OCI-LY1 (cell line): ENCODE results near the gene ZSWIM5.

Experiments
- H2AFZ ChIP-seq: fragments of 200-600 bp; sonication (generic), shearing (Covaris generic); 2 replicates; pipeline ENCODE4 v1.6.0; 2014; ENCODE audit warnings: antibody characterized with exemption, mild to moderate bottlenecking, low read length
- H3F3A ChIP-seq: fragments of 200-600 bp; sonication (generic), shearing (Covaris generic); 2 replicates; pipeline ENCODE4 v1.6.0; 2014; ENCODE audit warnings: mild to moderate bottlenecking, antibody characterized with exemption, low read length, moderate library complexity; ENCODE audit not compliant: insufficient read depth
- H3K27ac ChIP-seq: fragments of 200-600 bp; sonication (generic); 2 replicates; pipeline ENCODE4 v1.5.1; 2014; ENCODE audit warnings: low read length, mixed run types, mild to moderate bottlenecking, low read depth; ENCODE audit not compliant: poor library complexity, severe bottlenecking
- H3K27me3 ChIP-seq: fragments of 200-600 bp; sonication (generic); 2 replicates; pipeline ENCODE4 v1.6.0; 2014; ENCODE audit warnings: antibody characterized with exemption, mild to moderate bottlenecking, low read length, moderate library complexity; ENCODE audit not compliant: insufficient read depth
- H3K36me3 ChIP-seq: fragments of 200-600 bp; sonication (generic); 2 replicates; pipeline ENCODE4 v1.6.1; 2014; ENCODE audit warnings: mild to moderate bottlenecking, antibody characterized with exemption, low read length, moderate library complexity, mixed read lengths; ENCODE audit not compliant: insufficient read depth
- H3K4me1 ChIP-seq: fragments of 200-600 bp; sonication (generic); 2 replicates; pipeline ENCODE4 v1.5.1; 2014; ENCODE audit warnings: mild to moderate bottlenecking, low read length, moderate library complexity; ENCODE audit not compliant: insufficient read depth, severe bottlenecking
- H3K4me2 ChIP-seq: fragments of 200-600 bp; sonication (generic), shearing (Covaris generic); 2 replicates; pipeline ENCODE4 v1.6.1; 2014; ENCODE audit warnings: low read length
- H3K4me3 ChIP-seq: fragments of 200-600 bp; sonication (generic); 2 replicates; pipeline ENCODE4 v1.5.1; 2014; ENCODE audit warnings: low read length, low read depth, mild to moderate bottlenecking, mixed read lengths; ENCODE audit not compliant: poor library complexity, severe bottlenecking
- H3K79me2 ChIP-seq: fragments of 200-600 bp; shearing (Covaris generic); 2 replicates; pipeline ENCODE4 v1.6.1; 2016; ENCODE audit warnings: mixed run types, low read length, mixed read lengths; ENCODE audit not compliant: insufficient read depth
- H3K9ac ChIP-seq: fragments of 200-600 bp; sonication (generic), shearing (Covaris generic); 2 replicates; pipeline ENCODE4 v1.6.1; 2014; ENCODE audit warnings: mild to moderate bottlenecking, low read length, mixed read lengths
- H3K9me2 ChIP-seq: fragments of 200-600 bp; sonication (generic), shearing (Covaris generic); 2 replicates; pipeline ENCODE4 v1.6.1; 2014; ENCODE audit warnings: low read depth, mild to moderate bottlenecking, low read length, mixed read lengths
- H3K9me3 ChIP-seq: fragments of 200-600 bp; shearing (Covaris generic); 2 replicates; pipeline ENCODE4 v1.6.1; 2014; ENCODE audit warnings: low read length, mixed read lengths
- H4K20me1 ChIP-seq: fragments of 200-600 bp; sonication (generic), shearing (Covaris generic); 2 replicates; pipeline ENCODE4 v1.6.0; 2016; ENCODE audit warnings: mild to moderate bottlenecking, low read length; ENCODE audit not compliant: insufficient read depth
- CTCF ChIP-seq: fragments of 200-600 bp; sonication (generic), shearing (Covaris generic); IDR thresholded peaks from 2 replicates; pipeline ENCODE4 v1.5.1; 2017; ENCODE audit warnings: mild to moderate bottlenecking, antibody characterized with exemption, low read length, moderate library complexity, mixed read lengths
- EZH2 ChIP-seq: fragments of 200-600 bp; sonication (generic), shearing (Covaris generic); IDR thresholded peaks from 2 replicates; pipeline ENCODE4 v1.8.0; 2017; ENCODE audit warnings: borderline replicate concordance, mixed run types, mild to moderate bottlenecking, antibody characterized with exemption, low read length, moderate library complexity, mixed read lengths

ZSWIM5 gene

DNA sequence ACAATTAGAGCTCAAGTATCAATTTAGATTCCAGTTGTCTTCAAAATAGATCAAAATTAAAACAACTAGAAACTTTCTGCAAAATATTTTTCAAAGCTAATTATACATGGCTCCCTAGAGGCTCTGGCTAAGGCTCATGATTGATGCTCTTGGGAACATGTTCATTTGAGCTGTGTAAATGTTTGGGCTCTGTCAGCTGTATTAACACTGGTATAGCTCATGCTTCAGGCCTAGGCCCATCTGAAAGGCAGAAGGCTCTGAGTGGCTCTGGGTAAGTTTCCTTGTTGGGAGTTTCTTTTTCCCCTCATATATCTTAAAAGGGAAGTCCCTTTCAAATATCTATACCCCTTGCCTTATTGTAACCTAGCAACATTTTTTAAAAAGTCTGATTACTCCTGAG lies 113.1 kb downstream of the ZSWIM5 start:
- Histone ChIP-seq H3K9ac (no peak overlapping the region), H2AFZ (no peak overlapping the region)

DNA sequence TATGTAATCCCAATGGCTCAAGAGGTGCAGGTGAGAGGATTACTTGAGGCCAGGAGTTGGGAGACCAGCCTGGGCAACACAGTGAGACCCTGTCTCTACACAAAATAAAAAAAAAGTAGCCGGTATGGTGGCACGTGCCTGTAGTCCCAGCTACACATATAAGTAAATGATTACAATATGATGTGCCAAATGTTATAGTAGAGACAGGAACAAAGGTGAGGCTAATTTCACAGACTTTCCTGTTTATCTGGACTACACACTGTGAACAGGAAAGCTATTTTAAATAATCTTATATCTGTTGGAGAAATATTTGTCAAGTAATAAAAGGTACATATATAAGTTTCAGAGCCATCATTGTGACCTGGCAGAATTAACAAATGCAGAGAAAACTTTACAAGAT lies 116.7 kb downstream of the ZSWIM5 start:
- Histone ChIP-seq H3K27ac (no peak overlapping the region), H3K4me1 (no peaks in the 10 kb centered on the region), H3K9ac (no peak overlapping the region), H3F3A (no peaks in the 10 kb centered on the region), H3K27me3 (no peaks in the 10 kb centered on the region), H4K20me1 (no peaks in the 10 kb centered on the region), H3K79me2 (no peaks in the 10 kb centered on the region), H3K9me2 (no peaks in the 10 kb centered on the region), H2AFZ (no peak overlapping the region), H3K4me2 (no peak overlapping the region), H3K9me3 (no peaks in the 10 kb centered on the region), H3K36me3 (no peaks in the 10 kb centered on the region), H3K4me3 (no peak overlapping the region)
- TF ChIP-seq EZH2 (no peak), CTCF (no peak)

More for the DNA sequence above, 113.1 kb downstream of the ZSWIM5 start:
- no peaks in the 10 kb centered on the region for H3K36me3 ChIP-seq
- H3K27me3 ChIP-seq = no peaks in the 10 kb centered on the region
- no peaks in the 10 kb centered on the region for H3K4me1 ChIP-seq
- H3K9me3 ChIP-seq = no peaks in the 10 kb centered on the region
- H3K9me2 ChIP-seq = no peaks in the 10 kb centered on the region
- H3K79me2 ChIP-seq = no peaks in the 10 kb centered on the region
- H3K4me2 ChIP-seq = no peak overlapping the region
- no peaks in the 10 kb centered on the region for H4K20me1 ChIP-seq
- H3F3A ChIP-seq = no peaks in the 10 kb centered on the region
- H3K4me3 ChIP-seq = no peak overlapping the region
- no peak overlapping the region for H3K27ac ChIP-seq
- no peak for TF ChIP-seq EZH2
- TF ChIP-seq CTCF = no peak

DNA sequence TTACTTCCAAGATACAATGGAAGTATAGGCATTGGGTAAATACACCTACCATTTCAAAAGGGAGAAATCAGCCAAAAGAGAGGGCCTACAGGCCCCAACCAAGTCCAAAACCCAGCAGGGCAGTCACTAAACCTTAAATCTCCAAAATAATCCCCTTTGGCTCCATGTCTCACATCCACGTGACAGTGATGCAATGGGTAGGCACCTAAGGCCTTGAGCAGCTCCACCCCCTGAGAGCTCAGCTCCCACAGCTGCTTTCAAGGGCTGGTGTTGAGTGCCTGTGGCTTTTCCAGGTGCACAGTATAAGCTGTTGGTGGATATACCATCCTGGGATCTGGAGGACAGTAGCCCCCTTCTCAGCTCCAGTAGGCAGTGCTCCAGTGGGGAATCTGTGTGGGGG lies 121.8 kb downstream of the ZSWIM5 start:
- no peaks in the 10 kb centered on the region for H3K9me3 ChIP-seq
- H3K9me2 ChIP-seq = no peaks in the 10 kb centered on the region
- H4K20me1 ChIP-seq = no peaks in the 10 kb centered on the region
- H3K79me2 ChIP-seq = no peaks in the 10 kb centered on the region
- H3F3A ChIP-seq = no peaks in the 10 kb centered on the region
- TF ChIP-seq EZH2 = no peak
- no peak for TF ChIP-seq CTCF
- no peaks in the 10 kb centered on the region for H3K27me3 ChIP-seq
- no peak overlapping the region for H2AFZ ChIP-seq
- no peak overlapping the region for H3K9ac ChIP-seq
- H3K4me2 ChIP-seq = no peak overlapping the region
- no peak overlapping the region for H3K4me3 ChIP-seq
- H3K4me1 ChIP-seq = no peaks in the 10 kb centered on the region
- no peak overlapping the region for H3K27ac ChIP-seq
- no peaks in the 10 kb centered on the region for H3K36me3 ChIP-seq
